SK-N-SH treated with all-trans-retinoic acid at 6 μM for 48 hours (cell line): Measurements from ENCODE around the gene ADD1.

Experiments
- OSR1 ChIP-seq: fragments of 250-450 bp; sonication (Bioruptor Pico); IDR thresholded peaks from 2 replicates; pipeline ENCODE4 v1.8.0; 2022; ENCODE audit warnings: moderate library complexity, mild to moderate bottlenecking, inconsistent platforms
- PPARA ChIP-seq: fragments of 250-450 bp; sonication (Bioruptor Pico); IDR thresholded peaks from 2 replicates; pipeline ENCODE4 v1.5.0; 2020; ENCODE audit warnings: mild to moderate bottlenecking, borderline replicate concordance
- RARB ChIP-seq: fragments of 250-450 bp; sonication (Bioruptor Pico); IDR thresholded peaks from 2 replicates; pipeline ENCODE4 v1.8.0; 2021; ENCODE audit warnings: mild to moderate bottlenecking, moderate library complexity
- SNAI2 ChIP-seq: fragments of 250-450 bp; sonication (Bioruptor Pico); IDR thresholded peaks from 2 replicates; pipeline ENCODE4 v1.5.0; 2020; ENCODE audit warnings: mild to moderate bottlenecking, moderate library complexity
- ZFP30 ChIP-seq: fragments of 450-650 bp; formaldehyde crosslinking; IDR thresholded peaks from 2 replicates; pipeline ENCODE4 v1.5.0; 2022; ENCODE audit warnings: mild to moderate bottlenecking, moderate library complexity
- TF ChIP-seq, protein P1 (sequence below): fragments of 250-450 bp; sonication (Bioruptor Pico); IDR thresholded peaks from 2 replicates; pipeline ENCODE4 v1.5.1; 2020; ENCODE audit warnings: low read depth, mild to moderate bottlenecking, moderate library complexity
- TF ChIP-seq, protein P2 (sequence below): fragments of 250-450 bp; sonication (Bioruptor Pico); IDR thresholded peaks from 2 replicates; pipeline ENCODE4 v1.8.0; 2020; ENCODE audit warnings: mild to moderate bottlenecking, moderate library complexity, borderline replicate concordance

DNA sequence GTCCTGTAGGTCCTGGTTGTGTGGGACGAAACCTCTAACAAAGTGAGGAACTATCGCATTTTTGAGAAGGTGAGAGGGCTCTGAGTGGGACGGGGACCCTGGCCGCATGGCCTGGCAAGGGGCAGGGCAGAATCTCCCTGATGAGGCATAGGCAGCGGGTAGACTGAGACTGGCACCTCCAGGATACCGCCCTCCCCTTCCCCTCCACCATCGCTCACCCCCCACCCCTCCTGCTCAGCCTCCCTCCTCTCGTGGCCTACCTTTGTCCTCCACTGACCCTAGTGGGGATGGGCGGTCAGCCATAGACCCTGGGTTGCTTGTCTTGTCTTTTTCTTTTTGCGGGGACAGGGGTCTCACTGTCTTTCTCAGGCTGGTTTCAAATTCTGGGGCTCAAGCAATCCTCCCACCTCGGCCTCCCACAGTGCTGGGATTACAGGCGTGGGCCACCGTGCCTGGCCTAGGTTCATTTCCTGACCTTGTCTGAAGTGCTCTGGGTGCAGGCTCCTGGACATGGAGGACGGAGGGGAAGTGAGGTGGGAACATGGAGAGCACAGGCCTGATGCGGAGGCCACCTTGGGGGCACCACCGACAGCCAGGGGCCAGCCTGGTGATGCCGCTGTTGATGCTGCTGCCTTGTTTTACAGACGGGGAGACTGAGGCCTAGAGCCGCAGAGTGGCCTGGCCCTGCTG lies 10.5 kb upstream of the ADD1 start:
- TF ChIP-seq PPARA (no peak), RARB (no peak), OSR1 (CRISPR knock-in tag) (no peak), SNAI2 (CRISPR knock-in tag) (no peak), ZFP30 (no peak)
- TF ChIP-seq, protein P1, sequence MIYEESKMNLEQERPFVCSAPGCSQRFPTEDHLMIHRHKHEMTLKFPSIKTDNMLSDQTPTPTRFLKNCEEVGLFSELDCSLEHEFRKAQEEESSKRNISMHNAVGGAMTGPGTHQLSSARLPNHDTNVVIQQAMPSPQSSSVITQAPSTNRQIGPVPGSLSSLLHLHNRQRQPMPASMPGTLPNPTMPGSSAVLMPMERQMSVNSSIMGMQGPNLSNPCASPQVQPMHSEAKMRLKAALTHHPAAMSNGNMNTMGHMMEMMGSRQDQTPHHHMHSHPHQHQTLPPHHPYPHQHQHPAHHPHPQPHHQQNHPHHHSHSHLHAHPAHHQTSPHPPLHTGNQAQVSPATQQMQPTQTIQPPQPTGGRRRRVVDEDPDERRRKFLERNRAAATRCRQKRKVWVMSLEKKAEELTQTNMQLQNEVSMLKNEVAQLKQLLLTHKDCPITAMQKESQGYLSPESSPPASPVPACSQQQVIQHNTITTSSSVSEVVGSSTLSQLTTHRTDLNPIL (CRISPR knock-in tag), result no peak
- TF ChIP-seq, protein P2, sequence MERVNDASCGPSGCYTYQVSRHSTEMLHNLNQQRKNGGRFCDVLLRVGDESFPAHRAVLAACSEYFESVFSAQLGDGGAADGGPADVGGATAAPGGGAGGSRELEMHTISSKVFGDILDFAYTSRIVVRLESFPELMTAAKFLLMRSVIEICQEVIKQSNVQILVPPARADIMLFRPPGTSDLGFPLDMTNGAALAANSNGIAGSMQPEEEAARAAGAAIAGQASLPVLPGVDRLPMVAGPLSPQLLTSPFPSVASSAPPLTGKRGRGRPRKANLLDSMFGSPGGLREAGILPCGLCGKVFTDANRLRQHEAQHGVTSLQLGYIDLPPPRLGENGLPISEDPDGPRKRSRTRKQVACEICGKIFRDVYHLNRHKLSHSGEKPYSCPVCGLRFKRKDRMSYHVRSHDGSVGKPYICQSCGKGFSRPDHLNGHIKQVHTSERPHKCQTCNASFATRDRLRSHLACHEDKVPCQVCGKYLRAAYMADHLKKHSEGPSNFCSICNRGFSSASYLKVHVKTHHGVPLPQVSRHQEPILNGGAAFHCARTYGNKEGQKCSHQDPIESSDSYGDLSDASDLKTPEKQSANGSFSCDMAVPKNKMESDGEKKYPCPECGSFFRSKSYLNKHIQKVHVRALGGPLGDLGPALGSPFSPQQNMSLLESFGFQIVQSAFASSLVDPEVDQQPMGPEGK (CRISPR knock-in tag), result no peak
